GM12878 (cell line): ENCODE results near the gene ARHGAP32. TPM values are rescaled to one million over a fixed set of nuclear protein-coding genes. Genes with fewer than 3 reads are reported as not detected.

Experiments
- ATAC-seq: fragments of 200-7000 bp; cut with Tn5 transposase; 3 replicates; pipeline ENCODE4 v1.9.1; 2020; ENCODE audit warnings: mild to moderate bottlenecking, moderate library complexity
- BruUV-seq: library from RNA; stranded (reverse); fragments of 400-500 nt; replicated peaks from 2 replicates; lab custom pipeline; 2021; lab: Mats Ljungman, UMichigan
- CTCF ChIA-PET: fragments of 300-600 bp; sonication (Branson Sonifier 250); formaldehyde crosslinking; extraction: SDS; loops from one replicate; lab custom pipeline; 2021; ENCODE audit warnings: inconsistent platforms; lab: Yijun Ruan, JAX
- POLR2A ChIA-PET: fragments of 350-600 bp; formaldehyde crosslinking; extraction: SDS; loops from one replicate; lab custom pipeline; 2021; ENCODE audit warnings: inconsistent platforms; lab: Charles Lee
- RAD21 ChIA-PET: fragments of 300-600 bp; sonication (Branson Sonifier 250); formaldehyde crosslinking; loops from one replicate; lab custom pipeline; 2023; ENCODE audit warnings: antibody characterized with exemption; ENCODE audit not compliant: unreplicated experiment; lab: Charles Lee
- SMC1A ChIA-PET: fragments of 300-600 bp; sonication (Branson Sonifier 250); formaldehyde crosslinking; loops from one replicate; lab custom pipeline; 2023; ENCODE audit not compliant: unreplicated experiment, uncharacterized antibody; lab: Charles Lee
- DNase-seq: peaks from one replicate; pipeline ENCODE4 v3.0.0-alpha.2; 2011; ENCODE audit warnings: low read depth, low spot score
- FAIRE-seq: peaks from 3 replicates; lab custom pipeline; 2011; peaks lifted over from hg19 to GRCh38; lab: Jason Lieb, UNC
- H2AFZ ChIP-seq: 2 replicates; pipeline ENCODE4 v1.6.0; 2011; ENCODE audit warnings: low read depth, low read length, control low read depth; ENCODE audit not compliant: control insufficient read depth
- H3K27ac ChIP-seq: 2 replicates; pipeline ENCODE4 v1.5.1; 2011; ENCODE audit warnings: control low read depth; ENCODE audit not compliant: control insufficient read depth, insufficient read depth
- H3K27me3 ChIP-seq, 2 experiments: replicated peaks in 1 of 2; 2 replicates each; pipeline versions ENCODE4 v1.6.0 to v1.6.1; 2011; ENCODE audit warnings: low read length in 1 of 2; ENCODE audit not compliant: control insufficient read depth in 2 of 2, insufficient read depth in 2 of 2
- H3K36me3 ChIP-seq, 2 experiments: 2 replicates each; pipeline ENCODE4 v1.5.1; 2011; ENCODE audit warnings: low read length in 1 of 2; ENCODE audit not compliant: control insufficient read depth in 2 of 2, insufficient read depth in 2 of 2
- H3K4me1 ChIP-seq: 2 replicates; pipeline ENCODE4 v1.6.1; 2011; ENCODE audit warnings: mild to moderate bottlenecking, low read length, moderate library complexity, mixed read lengths; ENCODE audit not compliant: control insufficient read depth, insufficient read depth
- H3K4me2 ChIP-seq: 2 replicates; pipeline ENCODE4 v1.6.0; 2011; ENCODE audit warnings: control low read depth; ENCODE audit not compliant: control insufficient read depth, insufficient read depth
- H3K4me3 ChIP-seq: fragments of 200-600 bp; sonication (generic); 2 replicates; pipeline ENCODE4 v1.5.1; 2016
- H3K79me2 ChIP-seq: 2 replicates; pipeline ENCODE4 v1.6.0; 2011; ENCODE audit warnings: low read length; ENCODE audit not compliant: control insufficient read depth, insufficient read depth
- H3K9ac ChIP-seq: 2 replicates; pipeline ENCODE4 v1.8.0; 2011; ENCODE audit warnings: low read length, control low read depth, mixed read lengths; ENCODE audit not compliant: control insufficient read depth, insufficient read depth
- H3K9me3 ChIP-seq: replicated peaks from 3 replicates; pipeline ENCODE4 v1.5.1; 2011; ENCODE audit warnings: mild to moderate bottlenecking, low read length; ENCODE audit not compliant: control insufficient read depth, insufficient read depth
- H4K20me1 ChIP-seq: 2 replicates; pipeline ENCODE4 v1.6.0; 2011; ENCODE audit not compliant: control insufficient read depth, insufficient read depth
- EGR1 ChIP-seq, 2 experiments: IDR thresholded peaks; 1 replicate in 1 of 2; 2 replicates in 1 of 2; pipeline ENCODE4 v1.6.1; 2011 to 2012; ENCODE audit warnings: low read depth in 2 of 2, low read length in 2 of 2, borderline replicate concordance in 1 of 2, mild to moderate bottlenecking in 1 of 2, moderate library complexity in 1 of 2
- ZNF592 ChIP-seq: fragments of 450-650 bp; IDR thresholded peaks from 2 replicates; pipeline ENCODE4 v1.6.1; 2017; ENCODE audit warnings: mild to moderate bottlenecking, moderate library complexity
- WGBS: methylation state at CpG from one replicate; pipeline ENCODE4 v1.1.6; 2016; ENCODE audit warnings: low lambda C conversion rate; ENCODE audit not compliant: insufficient replicate concordance, insufficient coverage; ENCODE audit errors: missing lambda C conversion rate; 5-methylcytosine and 5-hydroxymethylcytosine counted together
- in situ Hi-C: fragments of 300-500 bp; cut with MboI; formaldehyde crosslinking; loops from 9 replicates; pipeline ENCODE4 v1.14.3; 2018; ENCODE audit warnings: mixed read lengths
- intact Hi-C: fragments of 100-400 bp; cut with micrococcal nuclease; formaldehyde crosslinking; loops from one replicate; pipeline ENCODE4 v1.14.2; 2022; ENCODE audit not compliant: unreplicated experiment
- polyA plus RNA-seq, 11 experiments: library from polyadenylated mRNA; depleted of rRNA in 4 of 11; unstranded in 6 of 11; stranded (reverse) in 5 of 11; fragments of >200 nt; fragmentation: Nextera tagmentation in 4 of 11; fragmentation: Illumina TruSeq in 1 of 11; extraction: Ambion mirVana in 4 of 11; extraction: Trizol in 1 of 11; gene quantifications; 1 replicate in 1 of 11; 2 replicates in 10 of 11; pipeline versions ENCODE4 v1.2.1 to v1.2.3, GENCODE V29; 2011 to 2016; ENCODE audit warnings: inconsistent platforms in 2 of 11, missing spikeins in 2 of 11, low read depth in 1 of 11
- total RNA-seq, 4 experiments: library from RNA; depleted of rRNA in 3 of 4; stranded (reverse); fragments of >200 nt in 3 of 4; fragmentation: Illumina TruSeq in 1 of 4; extraction: Trizol in 1 of 4; gene quantifications; 2 replicates each; pipeline versions ENCODE4 v1.2.1 to v1.2.3, GENCODE V29; 2013 to 2021

ARHGAP32 gene
- total and polyA plus RNA-seq, 10 of the 15 experiments (the other 5 are each of a cell fraction or from before 2014, with no cell fraction given), result under 0.01 to 0.46 (median 0.12) TPM; not detected in 1

GRCh38 chr11:129209891-129210830 is 18.0 kb upstream of the ARHGAP32 start:
- Histone ChIP-seq H2AFZ (no peak overlapping the region), H3K9ac (no peak overlapping the region), H3K36me3 (no peaks in the 10 kb centered on the region), H3K9me3 (no peaks in the 10 kb centered on the region), H3K4me3 (no peak overlapping the region), H3K79me2 (no peaks in the 10 kb centered on the region), H3K4me2 (no peak overlapping the region), H3K27me3 (no peaks in the 10 kb centered on the region; a peak in 1 of 4 replicates), H4K20me1 (no peaks in the 10 kb centered on the region), H3K4me1 (no peaks in the 10 kb centered on the region), H3K27ac (no peak overlapping the region)
- in situ Hi-C loops (no loop called here), intact Hi-C loops (no loop called here)
- BruUV-seq, result no TSS peak
- CTCF ChIA-PET, result interaction anchor here (0.6 to 1.3 kb wide), 3 partner anchors 33 to 234 kb away, joined by 3 to 7 read pairs (median 3); no protein-coding TSS in a partner anchor
- RAD21 ChIA-PET, result no interaction called here
- ATAC-seq, result no peak
- SMC1A ChIA-PET, result interaction anchor here (1.1 to 1.4 kb wide), 2 partner anchors 9 to 11 kb away, joined by 3 read pairs; no protein-coding TSS in a partner anchor
- no peak for FAIRE-seq
- TF ChIP-seq EGR1 (IDR thresholded peaks at IDR 0.05; ENCODE audit: borderline replicate concordance in 1 of 2, low read depth in 2 of 2, low read length in 2 of 2), result no peak
- no peak for TF ChIP-seq ZNF592
- POLR2A ChIA-PET, result no interaction called here
- DNase-seq, result no peak
- 12% methylated on average over 7 of the region's 7 CpGs for WGBS
